Fibroblast of the conjunctiva (primary cell): ENCODE results near the gene FOXP3.

Experiments used
- DNase-seq: peaks from one replicate; pipeline ENCODE4 v3.0.0-alpha.2; 2010; ENCODE audit warnings: low read depth

The FOXP3 gene

DNA sequence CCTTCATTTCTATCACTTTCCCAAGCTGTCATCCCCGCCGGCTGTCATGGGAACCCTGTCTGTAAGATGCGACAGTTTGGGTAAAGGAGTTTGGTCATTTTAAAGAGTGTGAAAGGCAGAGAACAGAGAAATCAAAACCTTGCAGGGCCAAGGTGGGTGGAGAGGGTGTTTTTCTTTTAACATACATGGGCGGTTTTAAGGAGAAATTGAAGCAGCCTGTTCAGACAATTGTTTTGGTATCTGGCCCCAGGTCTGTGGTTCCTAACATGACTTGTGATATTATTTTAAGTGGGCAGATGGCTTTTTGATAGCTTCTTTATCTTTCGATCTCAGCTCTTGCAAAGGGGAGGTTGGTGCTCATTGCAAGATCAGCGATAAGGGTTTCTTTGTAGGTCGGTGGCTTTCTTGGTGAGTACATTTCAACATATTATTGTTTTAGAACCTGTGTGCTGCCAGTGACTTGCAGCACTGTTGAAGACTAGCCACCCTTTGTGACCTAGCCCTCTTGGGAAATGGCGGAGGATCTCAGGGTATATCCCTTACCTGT is 8.7 kb upstream of the FOXP3 start:
- DNase-seq, result no peak

DNA sequence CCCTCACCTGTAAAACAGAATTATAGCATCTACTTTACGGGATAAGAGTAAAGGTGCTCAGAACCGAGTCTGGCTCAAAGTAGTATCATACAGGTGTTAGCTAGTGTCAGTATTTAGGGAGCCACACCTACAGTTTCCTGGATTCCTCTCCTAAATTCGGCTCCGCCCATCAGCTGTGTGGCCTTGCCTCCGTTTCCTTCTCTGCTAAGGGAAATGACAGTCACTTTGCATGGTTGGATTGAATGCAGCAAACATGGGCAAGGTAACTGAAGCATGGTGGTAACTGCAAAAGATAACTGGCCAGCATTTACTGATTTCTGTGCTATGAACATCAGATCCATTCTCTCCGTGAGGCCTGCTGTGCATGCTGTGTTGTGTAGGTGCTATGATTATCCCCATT is 7.9 kb upstream of the FOXP3 start:
- no peak for DNase-seq

DNA sequence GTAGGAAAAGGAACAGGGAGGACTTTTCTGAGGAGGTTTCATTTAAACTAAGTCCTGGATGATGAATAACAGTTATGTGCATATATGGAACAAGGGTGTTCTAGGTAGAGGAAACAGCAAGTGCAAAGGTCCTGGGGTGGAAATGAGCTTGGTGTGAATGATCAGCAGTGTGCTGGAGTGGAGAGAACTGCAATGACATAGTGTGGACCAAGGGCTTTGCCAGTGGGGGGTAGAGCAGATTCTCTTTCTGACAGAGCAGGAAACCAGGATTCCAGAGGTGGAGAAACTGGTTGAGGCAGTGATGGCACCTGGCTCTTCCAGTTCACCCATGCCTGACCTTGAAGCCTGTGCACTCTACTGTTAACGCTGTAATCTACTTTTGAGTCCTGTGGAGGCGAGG is 6.8 kb upstream of the FOXP3 start:
- DNase-seq, result no peak

DNA sequence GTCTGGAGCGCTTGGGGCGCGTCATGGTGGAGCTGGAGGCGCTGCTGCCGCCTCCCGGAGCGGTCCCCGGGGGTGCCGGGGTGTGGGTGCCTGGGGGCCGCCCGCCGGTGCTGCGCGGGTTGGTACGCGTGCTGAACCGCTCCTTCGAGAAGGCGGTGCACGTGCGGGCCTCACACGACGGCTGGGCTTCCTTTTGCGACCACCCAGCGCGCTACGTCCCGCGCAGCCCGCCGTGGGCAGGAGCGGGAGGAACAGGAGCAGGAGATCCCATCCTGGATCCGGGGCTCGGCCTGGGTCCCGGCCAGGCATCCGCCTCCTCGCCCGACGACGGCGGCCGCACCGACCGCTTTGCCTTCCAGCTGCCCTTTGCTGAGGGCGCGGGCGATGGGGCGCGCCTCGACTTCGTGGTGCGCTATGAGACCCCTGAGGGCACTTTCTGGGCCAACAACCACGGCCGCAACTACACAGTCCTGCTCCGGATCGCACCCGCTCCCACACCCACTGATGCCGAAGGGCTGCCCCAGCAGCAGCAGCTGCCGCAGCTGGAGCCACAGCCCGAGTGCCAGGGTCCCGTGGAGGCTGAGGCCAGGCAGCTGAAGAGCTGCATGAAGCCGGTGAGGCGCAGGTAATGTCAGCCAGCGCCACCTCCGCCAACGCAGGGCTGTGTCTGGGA is 5.9 kb upstream of the FOXP3 start:
- DNase-seq, result no peak

DNA sequence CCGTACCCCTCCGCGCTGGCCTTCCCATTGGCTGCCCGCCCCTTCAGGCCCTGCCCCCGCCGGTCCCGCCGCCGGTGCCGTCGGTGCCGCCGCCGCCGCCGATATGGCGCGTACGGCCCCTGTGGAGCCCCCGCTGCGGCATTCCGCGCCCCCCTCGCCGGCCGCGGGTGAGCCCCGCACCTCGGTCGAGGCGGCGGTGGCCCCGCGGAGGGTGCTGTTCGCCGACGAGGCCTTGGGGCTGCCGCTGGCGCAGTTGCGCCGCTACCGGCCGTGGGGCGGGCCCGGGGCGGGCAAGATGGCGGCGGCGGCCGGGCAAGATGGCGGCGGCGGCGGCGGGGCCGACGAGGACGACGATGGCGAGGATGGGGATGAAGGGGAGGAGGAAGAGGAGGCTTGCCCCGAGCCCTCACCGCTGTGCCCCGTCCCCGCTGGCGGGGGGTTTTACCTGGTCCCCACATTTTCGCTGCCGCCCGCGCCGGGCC is 5.3 kb upstream of the FOXP3 start, which contains the start of gene PPP1R3F:
Gene PPP1R3F (plus strand): TSS at position 27 of the 482 bp plus-strand sequence. CDS start 77 bp downstream, at position 104.
- no peak for DNase-seq

DNA sequence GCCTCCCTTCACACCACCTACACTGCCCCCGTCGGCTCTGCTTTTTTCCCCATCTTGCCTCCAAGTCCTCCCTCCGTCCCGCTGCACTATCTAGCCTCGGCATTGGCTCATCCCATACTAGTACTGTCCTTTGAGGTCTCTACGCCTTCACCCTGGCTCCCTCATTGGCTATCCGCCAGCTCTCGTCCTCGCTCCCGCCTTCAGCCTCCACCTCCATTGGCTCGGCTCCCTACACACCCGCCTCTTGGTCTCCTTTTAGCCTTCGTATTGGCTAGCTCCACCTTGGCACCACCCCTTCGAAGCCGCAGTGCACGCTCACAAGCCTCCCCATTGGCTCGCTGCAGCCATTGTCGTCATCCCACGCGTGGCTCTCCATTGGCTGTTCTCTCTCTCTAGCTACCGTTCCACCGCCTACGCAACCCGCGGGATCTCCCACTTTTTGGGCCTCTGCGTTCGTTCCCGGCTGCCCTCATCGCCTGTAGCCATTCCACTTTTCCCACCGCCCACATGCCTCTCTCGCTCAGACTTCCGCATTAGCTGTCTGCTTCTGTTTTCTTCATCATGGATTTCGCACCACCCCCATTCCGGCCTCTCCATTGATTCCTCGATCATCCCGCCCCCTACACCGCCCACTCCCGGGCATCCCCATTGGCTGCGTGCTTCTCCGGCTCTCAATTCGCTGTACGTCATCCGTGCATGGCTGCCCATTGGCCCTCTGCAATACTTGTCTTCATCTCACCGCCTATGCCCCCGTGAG is 4.7 kb upstream of the FOXP3 start:
- peak; percentile 96 for DNase-seq

DNA sequence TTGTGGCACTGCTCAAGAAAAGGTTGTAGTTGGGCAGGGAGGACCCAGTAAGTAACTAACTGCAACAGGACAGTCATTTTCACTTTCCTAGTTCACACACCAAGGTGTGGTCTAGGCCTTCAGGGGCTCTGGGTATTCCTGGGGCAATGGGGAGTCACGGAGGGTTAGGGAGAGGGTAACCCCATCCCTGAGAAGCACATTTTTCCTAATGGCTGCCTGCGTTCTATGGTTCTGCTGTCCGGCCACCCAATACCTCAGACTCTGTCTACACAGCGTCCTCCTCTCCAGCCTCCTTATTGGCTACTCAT is 4.1 kb upstream of the FOXP3 start:
- DNase-seq, result no peak

DNA sequence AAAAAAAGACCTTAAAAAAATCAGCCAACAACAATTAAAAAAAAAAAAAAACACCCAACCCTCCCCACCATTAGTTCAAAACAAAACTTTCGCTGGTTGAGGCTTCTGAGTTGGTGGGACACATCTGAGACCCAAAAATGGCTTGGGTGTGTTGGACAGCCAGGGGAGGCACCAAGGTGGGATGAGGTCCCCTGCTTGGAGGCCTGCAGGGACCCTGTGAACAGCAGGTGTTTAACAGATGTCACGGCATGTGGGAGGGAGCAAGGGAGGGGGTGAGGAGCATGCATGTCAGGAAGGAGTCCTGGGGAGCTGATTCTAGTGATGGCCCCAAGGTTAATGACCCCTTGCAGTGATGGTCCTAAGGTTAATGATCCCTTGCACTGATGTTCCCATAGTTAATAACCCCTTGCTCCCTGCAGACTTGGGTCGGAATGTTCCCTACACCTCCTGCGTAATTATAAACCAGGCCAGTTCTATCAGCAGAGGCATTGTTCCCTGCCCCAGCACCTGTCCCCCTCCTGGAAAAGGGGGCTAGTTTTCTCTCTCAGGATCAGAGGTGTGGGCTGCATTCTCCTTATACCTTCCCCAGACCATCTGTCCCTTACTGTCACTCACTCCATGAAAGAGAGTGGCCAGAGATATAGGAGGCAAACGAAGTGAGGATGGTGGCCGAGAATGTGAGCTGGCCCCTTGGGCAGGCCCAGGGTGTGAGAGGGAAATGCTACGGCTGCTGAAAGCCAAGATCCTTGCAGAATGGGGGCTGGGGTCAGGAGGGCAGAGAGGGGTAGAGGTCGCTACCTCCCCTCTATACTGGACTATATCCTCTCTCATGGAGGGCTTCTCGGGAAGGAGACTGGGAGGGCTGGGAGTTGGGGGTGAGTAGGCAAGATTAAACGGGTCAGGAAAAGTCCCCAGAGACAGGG is 2.3 kb upstream of the FOXP3 start:
- no peak for DNase-seq

DNA sequence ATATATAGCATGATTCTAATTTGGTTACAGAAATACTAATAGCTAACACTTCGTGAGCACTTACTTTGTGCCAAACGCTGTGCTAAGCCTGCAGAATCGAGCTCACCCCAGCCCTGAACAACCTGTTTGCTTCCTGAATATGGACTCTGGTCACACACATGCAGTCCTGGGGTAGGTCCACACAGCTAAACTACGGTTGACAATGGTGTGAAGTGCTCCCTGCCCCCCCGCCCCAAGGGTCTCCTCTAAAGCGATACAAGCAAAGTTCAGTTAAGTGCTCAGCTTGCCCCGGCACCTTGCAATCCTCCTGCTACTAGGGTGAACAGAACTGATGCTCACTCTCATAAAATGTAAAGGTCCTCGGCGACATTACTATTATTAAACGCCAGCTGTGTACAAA is 879 bp downstream of the FOXP3 start:
- DNase-seq, result no peak

DNA sequence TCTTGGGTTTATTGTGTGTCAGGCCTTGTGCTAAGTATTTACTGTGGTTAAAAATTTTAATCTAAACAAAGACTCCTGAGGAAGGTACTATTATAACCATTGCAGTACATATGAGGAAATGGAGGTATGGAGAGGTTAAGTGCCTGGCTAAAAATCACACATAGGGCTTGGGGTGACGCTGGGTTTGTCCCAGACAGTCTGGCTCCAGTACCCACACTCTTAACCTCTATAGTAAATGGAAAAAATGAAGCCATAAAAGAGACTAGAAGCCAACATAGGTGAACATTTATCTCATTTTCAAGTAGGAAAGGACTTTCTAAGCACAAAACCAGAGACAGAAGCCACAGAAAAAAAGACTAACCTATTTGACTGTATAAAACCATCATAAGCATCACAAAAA is 1.9 kb downstream of the FOXP3 start:
- no peak for DNase-seq

DNA sequence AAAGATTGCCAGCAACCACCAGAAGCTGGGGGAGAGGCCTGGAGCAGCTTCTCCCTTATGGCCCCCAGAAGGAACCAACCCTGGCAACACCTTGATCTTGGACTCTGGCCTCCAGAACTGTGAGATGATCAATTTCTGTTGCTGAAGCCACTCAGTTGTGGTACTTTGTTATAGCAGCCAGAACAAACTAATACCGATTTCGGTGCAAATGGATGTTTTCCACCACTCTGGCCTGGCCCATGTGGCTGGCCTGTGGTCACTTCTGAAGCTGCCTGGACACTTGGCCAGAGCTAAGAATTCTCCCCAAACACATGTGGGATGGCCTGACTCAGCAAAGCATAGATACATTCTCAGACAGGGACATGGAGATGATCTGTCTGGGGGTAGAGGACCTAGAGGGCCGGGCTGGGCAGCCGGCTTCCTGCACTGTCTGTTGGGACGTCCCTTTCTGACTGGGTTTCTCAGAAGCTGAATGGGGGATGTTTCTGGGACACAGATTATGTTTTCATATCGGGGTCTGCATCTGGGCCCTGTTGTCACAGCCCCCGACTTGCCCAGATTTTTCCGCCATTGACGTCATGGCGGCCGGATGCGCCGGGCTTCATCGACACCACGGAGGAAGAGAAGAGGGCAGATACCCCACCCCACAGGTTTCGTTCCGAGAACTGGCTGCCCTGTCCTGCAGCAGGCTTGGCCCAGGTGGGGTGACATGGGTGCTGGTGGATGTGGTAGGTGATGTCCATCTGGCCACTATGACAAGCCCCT is 4.1 kb downstream of the FOXP3 start:
- DNase-seq, result no peak

DNA sequence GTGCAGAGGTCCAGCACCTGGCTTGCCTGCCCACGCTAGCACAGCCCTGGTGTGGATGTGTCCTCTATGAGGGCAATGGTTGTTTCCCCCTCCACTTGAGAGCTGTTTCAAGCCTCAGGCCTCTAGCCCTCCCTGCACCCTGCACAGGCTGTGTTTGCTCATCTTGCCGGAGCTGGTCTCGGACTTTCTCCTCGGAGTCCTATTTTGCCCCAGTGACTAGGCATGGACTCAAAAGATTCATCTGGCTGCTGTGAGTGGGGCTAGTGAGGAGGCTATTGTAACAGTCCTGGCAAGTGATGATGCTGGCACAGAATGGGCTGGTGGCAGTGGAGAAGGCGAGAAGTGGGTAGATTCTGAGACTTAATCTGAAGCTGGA is 5.8 kb downstream of the FOXP3 start:
- DNase-seq, result no peak

DNA sequence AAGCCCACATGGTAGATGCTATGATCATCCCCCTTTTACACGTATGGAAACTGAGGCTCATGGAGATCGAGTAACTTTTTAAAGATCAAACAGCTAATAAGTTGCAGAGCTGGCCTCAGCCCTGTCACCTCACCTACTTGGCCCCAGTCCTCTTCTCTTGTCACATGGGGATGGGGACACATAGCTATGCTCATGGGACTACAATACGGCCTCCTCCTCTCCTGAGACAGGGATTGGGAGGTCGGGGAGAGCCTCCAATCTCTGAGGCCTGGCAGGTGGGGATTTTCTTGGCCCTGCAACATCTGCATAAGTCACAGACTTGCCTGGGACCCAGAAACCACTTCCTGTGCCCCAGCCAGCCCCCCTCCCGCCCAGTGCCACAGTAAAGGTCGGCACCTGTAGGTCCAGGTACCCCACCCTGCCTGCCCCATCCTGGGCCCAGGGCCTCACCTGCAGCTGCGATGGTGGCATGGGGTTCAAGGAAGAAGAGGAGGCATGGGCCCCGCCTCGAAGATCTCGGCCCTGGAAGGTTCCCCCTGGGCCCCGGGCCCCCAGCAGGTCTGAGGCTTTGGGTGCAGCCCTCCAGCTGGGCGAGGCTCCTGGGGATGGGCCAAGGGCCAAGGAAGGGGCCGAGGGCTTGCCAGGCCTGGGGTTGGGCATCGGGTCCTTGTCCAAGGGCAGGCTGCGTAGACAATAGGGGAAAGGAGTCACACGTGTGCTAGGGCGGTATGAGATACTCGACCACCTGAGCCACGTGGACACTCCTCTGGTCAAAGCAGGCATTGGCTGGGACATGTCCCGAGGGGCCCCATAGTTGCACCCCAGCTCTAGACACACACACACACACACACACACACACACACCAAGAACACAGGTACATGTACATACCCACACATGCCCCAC is 6.4 kb downstream of the FOXP3 start:
- DNase-seq, result no peak

DNA sequence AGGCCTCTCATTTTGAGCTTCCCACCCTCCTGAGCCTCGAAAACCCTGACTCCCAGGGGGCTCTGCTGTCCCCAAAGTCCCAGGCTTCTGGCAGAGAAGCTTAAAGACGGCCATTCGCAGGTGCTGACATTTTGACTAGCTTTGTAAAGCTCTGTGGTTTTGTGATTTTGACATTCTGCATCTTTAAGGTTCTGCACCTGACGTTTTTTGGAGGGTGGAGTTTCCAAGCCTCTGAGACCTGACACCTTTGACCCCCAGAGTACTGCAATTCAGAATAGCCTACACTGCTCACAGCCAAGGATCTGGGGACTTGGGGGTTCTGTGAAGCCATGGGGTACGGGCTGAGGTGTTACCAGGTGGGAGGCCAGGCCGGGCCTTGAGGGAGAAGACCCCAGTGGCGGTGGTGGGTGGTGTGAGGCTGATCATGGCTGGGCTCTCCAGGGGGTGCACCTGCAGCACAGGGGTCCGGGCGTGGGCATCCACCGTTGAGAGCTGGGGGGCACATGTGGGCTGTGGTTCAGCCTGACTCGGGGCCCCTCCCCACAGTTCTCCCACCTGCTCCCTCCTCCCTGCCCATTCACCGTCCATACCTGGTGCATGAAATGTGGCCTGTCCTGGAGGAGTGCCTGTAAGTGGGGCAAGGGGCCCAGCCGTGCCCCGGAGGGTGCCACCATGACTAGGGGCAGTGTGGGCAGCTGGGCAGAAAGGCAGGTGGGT is 7.3 kb downstream of the FOXP3 start:
- DNase-seq, result no peak

DNA sequence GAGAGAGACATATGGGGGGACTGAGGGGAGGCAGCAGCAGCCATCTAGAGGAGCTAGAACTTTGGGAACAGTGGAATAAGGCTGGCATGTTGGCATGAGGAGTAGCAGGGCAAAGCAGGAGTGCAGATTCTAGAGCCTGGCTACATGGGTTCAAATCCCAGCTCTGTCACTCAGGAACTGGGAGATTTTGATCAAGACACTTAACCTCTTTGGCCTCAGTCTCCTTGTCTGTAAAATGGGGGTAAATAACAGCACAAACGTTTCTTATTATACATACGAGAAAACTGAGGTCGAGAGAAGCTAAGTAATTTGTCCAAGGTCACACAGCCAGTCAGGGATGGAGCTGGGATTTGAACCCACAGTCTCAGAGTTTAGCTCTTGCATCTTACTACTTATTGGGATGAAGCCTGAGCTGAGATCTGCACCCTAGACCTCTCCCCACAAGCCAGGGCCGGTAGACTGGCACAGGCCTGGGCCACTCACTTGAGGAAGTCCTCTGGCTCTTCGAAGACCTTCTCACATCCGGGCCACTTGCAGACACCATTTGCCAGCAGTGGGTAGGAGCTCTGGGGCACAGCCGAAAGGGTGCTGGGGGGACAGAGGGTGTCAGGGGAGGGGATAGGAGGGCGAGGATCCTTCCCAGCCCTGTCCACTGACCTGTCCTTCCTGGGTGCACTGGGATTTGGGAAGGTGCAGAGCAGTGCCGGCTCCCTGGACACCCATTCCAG is 8.1 kb downstream of the FOXP3 start:
- no peak for DNase-seq

DNA sequence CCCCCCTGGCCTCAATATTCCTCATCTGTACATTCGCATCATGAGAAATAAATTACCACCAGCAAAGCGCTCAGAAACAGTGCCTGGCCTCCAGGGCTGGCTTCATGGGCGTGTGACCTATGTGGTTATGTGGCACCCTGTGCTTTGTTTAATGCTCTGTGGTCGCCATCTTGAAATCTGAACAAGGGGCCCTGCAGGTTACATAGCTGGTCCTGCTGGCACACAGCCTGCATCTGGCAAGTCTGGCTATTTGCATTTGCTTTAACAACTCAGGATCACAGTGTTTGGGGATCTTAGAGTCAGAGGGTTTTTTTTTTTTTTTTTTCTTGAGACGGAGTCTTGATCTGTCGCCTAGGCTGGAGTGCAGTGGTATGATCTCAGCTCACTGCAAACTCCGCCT is 9.9 kb downstream of the FOXP3 start:
- no peak for DNase-seq

DNA sequence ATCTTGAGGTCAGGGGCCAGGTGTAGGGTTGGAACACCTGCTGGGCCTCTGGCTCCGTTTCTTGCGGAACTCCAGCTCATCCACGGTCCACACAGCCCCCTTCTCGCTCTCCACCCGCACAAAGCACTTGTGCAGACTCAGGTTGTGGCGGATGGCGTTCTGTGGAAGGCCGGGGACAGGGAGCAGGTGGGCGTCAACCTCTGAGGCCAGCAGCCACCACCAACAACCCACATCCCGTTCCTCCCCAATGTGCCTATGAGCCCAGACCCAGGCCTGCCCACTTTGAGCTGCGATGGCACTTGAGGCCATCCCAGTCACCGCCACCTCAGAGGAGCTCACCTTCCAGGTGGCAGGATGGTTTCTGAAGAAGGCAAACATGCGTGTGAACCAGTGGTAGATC is 13.2 kb downstream of the FOXP3 start:
- DNase-seq, result no peak

DNA sequence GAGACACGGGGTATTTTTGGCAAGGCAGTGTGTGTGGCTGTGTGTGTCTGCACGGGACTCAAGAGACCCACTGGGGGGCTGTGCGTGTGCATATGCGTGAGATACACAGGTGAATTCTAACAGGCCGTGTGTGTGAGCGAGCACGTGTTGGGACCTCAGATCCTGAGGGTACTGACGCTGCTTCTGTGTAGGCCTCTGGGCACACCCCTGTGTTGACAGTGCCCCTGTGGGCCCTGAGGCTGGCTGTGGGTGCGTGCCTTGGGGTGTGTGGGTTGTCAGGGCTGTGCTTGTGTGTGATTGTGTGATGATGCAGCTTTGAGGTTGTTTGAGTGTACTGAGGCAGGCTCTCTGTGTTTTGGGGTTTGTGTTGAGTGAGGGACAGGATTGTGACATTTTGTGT is 13.9 kb downstream of the FOXP3 start:
- DNase-seq, result no peak

DNA sequence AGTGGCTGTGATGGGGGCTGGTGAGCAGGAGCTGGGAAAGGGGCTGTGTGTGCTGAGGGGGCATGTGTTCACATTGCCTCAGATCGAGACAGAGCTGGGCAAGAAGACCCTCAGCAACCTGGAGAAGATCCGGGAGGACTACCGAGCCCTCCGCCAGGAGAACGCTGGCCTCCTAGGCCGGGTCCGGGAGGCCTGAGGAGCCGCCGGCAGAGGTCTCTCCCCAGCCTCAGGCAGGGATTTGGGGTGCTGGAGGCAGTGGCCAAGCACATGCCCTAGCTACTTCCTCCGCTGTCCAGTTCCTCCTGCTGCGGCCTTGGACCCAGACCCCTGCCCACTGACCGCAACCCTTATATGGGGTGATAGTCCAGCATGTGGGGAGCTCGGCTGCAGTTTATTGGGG is 14.4 kb downstream of the FOXP3 start:
- no peak for DNase-seq
